A673 (cell line): ENCODE data around the gene ELL.

Experiments used
- EZH2 ChIP-seq: fragments of 200-600 bp; sonication (generic); IDR thresholded peaks from 2 replicates; pipeline ENCODE4 v1.6.1; 2017; ENCODE audit warnings: borderline replicate concordance, low read depth, mild to moderate bottlenecking, mixed read lengths, antibody characterized with exemption, low read length; ENCODE audit not compliant: poor library complexity, severe bottlenecking
- TF ChIP-seq, protein P1 (sequence below): fragments of 300-800, 200-600 bp; sonication (generic); conservative IDR thresholded peaks from 2 replicates; pipeline ENCODE4 v1.5.1; 2017; ENCODE audit warnings: low read depth, mild to moderate bottlenecking, antibody characterized with exemption, low read length, moderate library complexity, mixed read lengths

DNA sequence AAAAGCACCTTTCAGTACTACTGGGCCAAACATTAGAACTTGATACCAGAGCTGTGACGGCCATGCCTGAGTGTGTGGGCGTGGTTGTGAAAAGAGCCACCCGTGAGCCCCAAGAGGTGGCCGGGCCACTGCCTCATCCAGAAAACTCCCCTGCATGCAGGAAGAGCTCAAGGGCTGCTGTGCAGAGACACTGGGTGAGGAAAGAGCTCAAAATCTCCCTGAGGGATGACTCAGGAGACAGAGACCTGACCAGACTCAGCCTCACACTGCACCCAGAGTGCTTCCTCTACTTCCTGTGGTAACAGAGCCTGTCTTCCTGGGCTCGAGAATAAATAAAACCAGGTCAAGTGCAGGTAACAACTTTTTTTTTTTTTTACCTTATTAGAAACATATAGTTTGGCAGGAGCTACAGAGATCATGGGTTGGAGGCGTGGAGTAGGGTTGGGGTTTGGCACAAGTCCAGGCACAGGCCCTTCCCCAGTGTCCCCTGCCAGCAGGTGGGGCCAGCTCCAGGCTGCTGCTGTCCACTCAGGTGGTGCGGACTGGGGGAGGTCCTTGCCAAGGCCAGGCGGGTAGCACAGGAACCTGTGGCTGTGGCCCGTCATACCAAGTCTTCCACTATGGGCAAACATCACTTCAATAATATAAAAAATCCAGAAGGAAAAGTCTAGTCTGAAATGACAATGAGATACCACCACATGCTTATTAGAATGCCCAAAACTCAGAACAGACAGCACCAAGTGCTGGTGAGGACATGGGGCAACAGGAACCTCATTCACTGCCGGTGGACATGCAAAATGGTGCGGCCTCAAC is 25.5 kb downstream of the ELL start:
- TF ChIP-seq, protein P1, sequence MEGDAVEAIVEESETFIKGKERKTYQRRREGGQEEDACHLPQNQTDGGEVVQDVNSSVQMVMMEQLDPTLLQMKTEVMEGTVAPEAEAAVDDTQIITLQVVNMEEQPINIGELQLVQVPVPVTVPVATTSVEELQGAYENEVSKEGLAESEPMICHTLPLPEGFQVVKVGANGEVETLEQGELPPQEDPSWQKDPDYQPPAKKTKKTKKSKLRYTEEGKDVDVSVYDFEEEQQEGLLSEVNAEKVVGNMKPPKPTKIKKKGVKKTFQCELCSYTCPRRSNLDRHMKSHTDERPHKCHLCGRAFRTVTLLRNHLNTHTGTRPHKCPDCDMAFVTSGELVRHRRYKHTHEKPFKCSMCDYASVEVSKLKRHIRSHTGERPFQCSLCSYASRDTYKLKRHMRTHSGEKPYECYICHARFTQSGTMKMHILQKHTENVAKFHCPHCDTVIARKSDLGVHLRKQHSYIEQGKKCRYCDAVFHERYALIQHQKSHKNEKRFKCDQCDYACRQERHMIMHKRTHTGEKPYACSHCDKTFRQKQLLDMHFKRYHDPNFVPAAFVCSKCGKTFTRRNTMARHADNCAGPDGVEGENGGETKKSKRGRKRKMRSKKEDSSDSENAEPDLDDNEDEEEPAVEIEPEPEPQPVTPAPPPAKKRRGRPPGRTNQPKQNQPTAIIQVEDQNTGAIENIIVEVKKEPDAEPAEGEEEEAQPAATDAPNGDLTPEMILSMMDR = no peak
- no peak for TF ChIP-seq EZH2
